B cell (primary cell): ENCODE data around the gene HIRIP3. TPM values are rescaled to one million over a fixed set of nuclear protein-coding genes. Genes with fewer than 3 reads are reported as not detected.

Experiments used
- ATAC-seq: fragments of 200-7000 bp; cut with Tn5 transposase; one replicate; pipeline ENCODE4 v1.10.0; 2021; ENCODE audit warnings: low read depth, mild to moderate bottlenecking, moderate number of reproducible peaks, moderate library complexity
- CTCF ChIA-PET: fragments of 350-600 bp; sonication (Branson Sonifier 250); formaldehyde crosslinking; loops from one replicate; lab custom pipeline; 2021; ENCODE audit warnings: antibody characterized with exemption, inconsistent platforms; lab: Charles Lee
- POLR2A ChIA-PET: fragments of 350-600 bp; sonication (Branson Sonifier 250); formaldehyde crosslinking; loops from one replicate; lab custom pipeline; 2021; ENCODE audit warnings: antibody characterized with exemption; lab: Charles Lee
- DNase-seq: peaks from one replicate; pipeline ENCODE4 v3.0.0; 2013
- H2AFZ ChIP-seq: 2 replicates; pipeline ENCODE4 v1.6.1; 2012; ENCODE audit warnings: mild to moderate bottlenecking, low read depth, low read length; ENCODE audit not compliant: insufficient read depth, poor library complexity, severe bottlenecking
- H3K27ac ChIP-seq, 2 donors: 1 replicate in 1 of 2; 2 replicates in 1 of 2; pipeline ENCODE4 v1.5.1; 2012 to 2013; ENCODE audit warnings: low read length in 2 of 2, mild to moderate bottlenecking in 2 of 2, moderate library complexity in 1 of 2
- H3K27me3 ChIP-seq, 4 experiments: fragments of 200-600 bp in 1 of 4; sonication (generic) in 1 of 4; replicated peaks in 1 of 4; 1 replicate in 2 of 4; 2 replicates in 2 of 4; pipeline versions ENCODE4 v1.6.1 to v1.7.0; 2013 to 2016; ENCODE audit warnings: low read length in 3 of 4, mild to moderate bottlenecking in 2 of 4, mixed read lengths in 1 of 4, moderate library complexity in 1 of 4; ENCODE audit not compliant: insufficient read depth in 4 of 4, control insufficient read depth in 3 of 4; ENCODE audit errors: control extremely low read depth in 1 of 4
- H3K36me3 ChIP-seq, 2 experiments: replicated peaks in 1 of 2; 1 replicate in 1 of 2; 2 replicates in 1 of 2; pipeline versions ENCODE4 v1.6.1 to v1.7.1; 2013; ENCODE audit warnings: low read length in 1 of 2; ENCODE audit not compliant: insufficient read depth in 2 of 2, control insufficient read depth in 1 of 2; ENCODE audit errors: control extremely low read depth in 1 of 2, extremely low read depth in 1 of 2
- H3K4me1 ChIP-seq, 2 donors: fragments of 200-600 bp in 1 of 2; sonication (generic) in 1 of 2; 1 replicate in 1 of 2; 2 replicates in 1 of 2; pipeline versions ENCODE4 v1.5.1 to v1.6.1; 2013 to 2017; ENCODE audit warnings: low read length in 2 of 2; ENCODE audit not compliant: control insufficient read depth in 2 of 2, insufficient read depth in 2 of 2
- H3K4me2 ChIP-seq: replicated peaks from 2 replicates; pipeline ENCODE3; 2012; ENCODE audit warnings: mild to moderate bottlenecking, low read depth, low read length; ENCODE audit not compliant: poor library complexity, severe bottlenecking
- H3K4me3 ChIP-seq, 5 experiments: fragments of 200-600 bp in 1 of 5; sonication (generic) in 1 of 5; 1 replicate in 3 of 5; 2 replicates in 2 of 5; pipeline versions ENCODE4 v1.5.1 to v1.7.0; 2011 to 2016; ENCODE audit warnings: low read length in 4 of 5, mild to moderate bottlenecking in 4 of 5, low read depth in 2 of 5, control low read depth in 1 of 5, moderate library complexity in 1 of 5; ENCODE audit not compliant: insufficient read depth in 1 of 5; ENCODE audit errors: control extremely low read depth in 1 of 5, extremely low read depth in 1 of 5
- H3K79me2 ChIP-seq: fragments of 200-600 bp; sonication (generic); one replicate; pipeline ENCODE4 v1.6.0; 2016; ENCODE audit warnings: low read length; ENCODE audit not compliant: control insufficient read depth, insufficient read depth
- H3K9ac ChIP-seq: fragments of 200-600 bp; sonication (generic); 2 replicates; pipeline ENCODE4 v1.6.1; 2017; ENCODE audit warnings: mild to moderate bottlenecking, low read length, moderate library complexity
- H3K9me3 ChIP-seq, 3 donors: one replicate each; pipeline versions ENCODE4 v1.6.1 to v1.7.1; 2013; ENCODE audit warnings: low read length in 2 of 3; ENCODE audit not compliant: control insufficient read depth in 2 of 3, insufficient read depth in 1 of 3; ENCODE audit errors: control extremely low read depth in 1 of 3
- H4K20me1 ChIP-seq: 2 replicates; pipeline ENCODE4 v1.6.0; 2012; ENCODE audit warnings: mild to moderate bottlenecking, low read length; ENCODE audit not compliant: insufficient read depth, control insufficient read depth, poor library complexity, severe bottlenecking
- H3K27ac Mint-ChIP-seq: one replicate; pipeline ENCODE4 v1.8.0; 2021; ENCODE audit warnings: mixed read lengths
- H3K27me3 Mint-ChIP-seq: one replicate; pipeline ENCODE4 v1.8.0; 2021; ENCODE audit warnings: mixed read lengths
- H3K4me1 Mint-ChIP-seq: one replicate; pipeline ENCODE4 v1.8.0; 2021; ENCODE audit warnings: mixed read lengths
- H3K4me3 Mint-ChIP-seq: one replicate; pipeline ENCODE4 v1.8.0; 2021; ENCODE audit warnings: mixed read lengths
- H3K9me3 Mint-ChIP-seq: one replicate; pipeline ENCODE4 v1.8.0; 2022; ENCODE audit warnings: mixed read lengths; ENCODE audit not compliant: insufficient read depth
- EZH2 ChIP-seq: IDR thresholded peaks from 2 replicates; pipeline ENCODE4 v1.6.1; 2012; ENCODE audit warnings: borderline replicate concordance, low read depth, mild to moderate bottlenecking, moderate library complexity, low read length; ENCODE audit not compliant: insufficient read depth, poor library complexity, severe bottlenecking
- WGBS: methylation state at CpG from one replicate; pipeline ENCODE4 v1.1.5; 2013; ENCODE audit warnings: missing lambda C conversion rate; ENCODE audit not compliant: insufficient coverage; 5-methylcytosine and 5-hydroxymethylcytosine counted together
- intact Hi-C: fragments of 100-400 bp; cut with micrococcal nuclease; formaldehyde crosslinking; loops from one replicate; pipeline ENCODE4 v1.10.0; 2022
- polyA plus RNA-seq: library from polyadenylated mRNA; depleted of rRNA; stranded (reverse); fragments of >200 nt; gene quantifications from 2 replicates; pipeline ENCODE4 v1.2.3, GENCODE V29; 2012
- total RNA-seq, 2 donors: library from RNA; stranded (reverse); fragments of 120-200 nt in 1 of 2; gene quantifications; 1 replicate in 1 of 2; 2 replicates in 1 of 2; pipeline versions ENCODE4 v1.2.3 to v1.2.4, GENCODE V29; 2013 to 2022
- TF ChIP-seq, protein P1 (sequence below): fragments of 200-600 bp; IDR thresholded peaks from one replicate; pipeline ENCODE4 v1.8.0; 2022; ENCODE audit warnings: antibody characterized with exemption, mild to moderate bottlenecking

The HIRIP3 gene
- total and polyA plus RNA-seq, 2 donors (not counting 1 experiment from before 2014, with no cell fraction given), result 12.2 to 13.9 TPM

DNA sequence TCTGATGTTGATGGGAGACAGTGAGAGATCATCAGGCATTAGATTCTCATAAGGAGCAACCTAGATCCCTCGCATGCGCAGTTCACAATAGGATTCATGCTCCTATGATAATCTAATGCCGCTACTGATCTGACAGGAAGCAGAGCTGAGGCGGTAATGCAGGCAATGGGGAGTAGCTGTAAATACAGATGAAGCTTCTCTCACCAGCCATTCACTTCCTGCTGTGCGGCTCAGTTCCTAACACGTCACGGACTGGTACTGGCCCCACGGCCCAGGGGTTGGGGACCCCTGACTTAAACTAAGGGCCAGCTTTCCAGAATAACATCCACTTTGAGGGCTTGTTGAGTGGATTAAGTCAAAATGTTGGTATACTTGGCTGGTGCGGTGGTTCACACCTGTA, 36.1 kb downstream of the HIRIP3 start:
- no peak for ATAC-seq
- Histone ChIP-seq H4K20me1 (no peaks in the 10 kb centered on the region), H3K9me3 (no peaks in the 10 kb centered on the region), H3K4me2 (no peak overlapping the region), H3K27me3 (no peaks in the 10 kb centered on the region), H2AFZ (no peak overlapping the region), H3K4me1 (peaks cover 13 to 19% of the 10 kb centered on the region in 2 donors), H3K27ac (no peak overlapping the region), H3K36me3 (no peaks in the 10 kb centered on the region), H3K79me2 (peaks cover 6% of the 10 kb centered on the region), H3K9ac (no peak overlapping the region), H3K4me3 (no peak overlapping the region)
- intact Hi-C loops, result no loop called here
- ChIA-PET POLR2A (no interaction called here), CTCF (no interaction called here)
- TF ChIP-seq EZH2, result no peak
- TF ChIP-seq, protein P1, sequence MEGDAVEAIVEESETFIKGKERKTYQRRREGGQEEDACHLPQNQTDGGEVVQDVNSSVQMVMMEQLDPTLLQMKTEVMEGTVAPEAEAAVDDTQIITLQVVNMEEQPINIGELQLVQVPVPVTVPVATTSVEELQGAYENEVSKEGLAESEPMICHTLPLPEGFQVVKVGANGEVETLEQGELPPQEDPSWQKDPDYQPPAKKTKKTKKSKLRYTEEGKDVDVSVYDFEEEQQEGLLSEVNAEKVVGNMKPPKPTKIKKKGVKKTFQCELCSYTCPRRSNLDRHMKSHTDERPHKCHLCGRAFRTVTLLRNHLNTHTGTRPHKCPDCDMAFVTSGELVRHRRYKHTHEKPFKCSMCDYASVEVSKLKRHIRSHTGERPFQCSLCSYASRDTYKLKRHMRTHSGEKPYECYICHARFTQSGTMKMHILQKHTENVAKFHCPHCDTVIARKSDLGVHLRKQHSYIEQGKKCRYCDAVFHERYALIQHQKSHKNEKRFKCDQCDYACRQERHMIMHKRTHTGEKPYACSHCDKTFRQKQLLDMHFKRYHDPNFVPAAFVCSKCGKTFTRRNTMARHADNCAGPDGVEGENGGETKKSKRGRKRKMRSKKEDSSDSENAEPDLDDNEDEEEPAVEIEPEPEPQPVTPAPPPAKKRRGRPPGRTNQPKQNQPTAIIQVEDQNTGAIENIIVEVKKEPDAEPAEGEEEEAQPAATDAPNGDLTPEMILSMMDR, result no peak
- H3K27me3 Mint-ChIP-seq, result no peaks in the 10 kb centered on the region
- 93% methylated on average over 3 of the region's 9 CpGs for WGBS
- no peaks in the 10 kb centered on the region for H3K9me3 Mint-ChIP-seq
- peaks cover 17% of the 10 kb centered on the region for H3K4me1 Mint-ChIP-seq
- H3K4me3 Mint-ChIP-seq, result no peak overlapping the region
- DNase-seq, result no peak
- H3K27ac Mint-ChIP-seq, result no peak overlapping the region

DNA sequence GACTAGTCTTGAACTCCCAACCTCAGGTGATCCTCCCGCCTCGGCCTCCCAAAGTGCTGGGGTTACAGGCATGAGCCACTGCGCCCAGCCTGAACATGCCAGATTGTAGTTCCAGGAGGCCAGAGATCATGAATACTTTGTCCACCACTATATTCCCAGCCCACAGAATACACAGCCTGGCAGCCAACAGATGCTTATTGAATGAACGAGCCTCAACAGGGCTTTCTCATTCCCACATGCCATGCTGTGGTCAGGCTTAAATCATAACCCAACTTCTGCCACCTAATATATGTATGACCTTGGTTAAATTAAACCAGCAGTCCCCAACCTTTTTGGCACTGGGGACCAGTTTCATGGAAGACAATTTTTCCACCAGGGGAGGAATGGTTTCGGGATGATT, 36.7 kb downstream of the HIRIP3 start:
- ATAC-seq (no peak), DNase-seq (no peak)
- no peaks in the 10 kb centered on the region for H3K9me3 ChIP-seq
- Mint-ChIP-seq H3K4me1 (peaks cover 17% of the 10 kb centered on the region), H3K4me3 (no peak overlapping the region), H3K9me3 (no peaks in the 10 kb centered on the region), H3K27me3 (no peaks in the 10 kb centered on the region), H3K27ac (no peak overlapping the region)
- H3K27ac ChIP-seq, result no peak overlapping the region
- intact Hi-C loops, result no loop called here
- peaks cover 13 to 19% of the 10 kb centered on the region in 2 donors for H3K4me1 ChIP-seq
- H3K79me2 ChIP-seq, result peaks cover 6% of the 10 kb centered on the region
- no peak overlapping the region for H3K4me2 ChIP-seq
- no peak overlapping the region for H3K4me3 ChIP-seq
- H4K20me1 ChIP-seq, result no peaks in the 10 kb centered on the region
- H3K27me3 ChIP-seq, result no peaks in the 10 kb centered on the region
- CTCF ChIA-PET, result interaction anchor here (1.5 kb wide), 1 partner anchor 15 kb away, joined by 3 read pairs; no protein-coding TSS in a partner anchor
- H3K36me3 ChIP-seq, result no peaks in the 10 kb centered on the region
- TF ChIP-seq, protein P1, result no peak
- no peak for TF ChIP-seq EZH2
- 100% methylated on average over 3 of the region's 5 CpGs for WGBS
- H3K9ac ChIP-seq, result no peak overlapping the region
- POLR2A ChIA-PET, result no interaction called here
- no peak overlapping the region for H2AFZ ChIP-seq
